ENCODE results near the gene XPO1. TPM values are rescaled to one million over a fixed set of nuclear protein-coding genes. Genes with fewer than 3 reads are reported as not detected.
"Not testable (repeated sequence)": the region's sequence is repeated elsewhere in the genome, so short reads cannot be mapped to it uniquely, and the experiment has no call there.

The XPO1 gene, protein sequence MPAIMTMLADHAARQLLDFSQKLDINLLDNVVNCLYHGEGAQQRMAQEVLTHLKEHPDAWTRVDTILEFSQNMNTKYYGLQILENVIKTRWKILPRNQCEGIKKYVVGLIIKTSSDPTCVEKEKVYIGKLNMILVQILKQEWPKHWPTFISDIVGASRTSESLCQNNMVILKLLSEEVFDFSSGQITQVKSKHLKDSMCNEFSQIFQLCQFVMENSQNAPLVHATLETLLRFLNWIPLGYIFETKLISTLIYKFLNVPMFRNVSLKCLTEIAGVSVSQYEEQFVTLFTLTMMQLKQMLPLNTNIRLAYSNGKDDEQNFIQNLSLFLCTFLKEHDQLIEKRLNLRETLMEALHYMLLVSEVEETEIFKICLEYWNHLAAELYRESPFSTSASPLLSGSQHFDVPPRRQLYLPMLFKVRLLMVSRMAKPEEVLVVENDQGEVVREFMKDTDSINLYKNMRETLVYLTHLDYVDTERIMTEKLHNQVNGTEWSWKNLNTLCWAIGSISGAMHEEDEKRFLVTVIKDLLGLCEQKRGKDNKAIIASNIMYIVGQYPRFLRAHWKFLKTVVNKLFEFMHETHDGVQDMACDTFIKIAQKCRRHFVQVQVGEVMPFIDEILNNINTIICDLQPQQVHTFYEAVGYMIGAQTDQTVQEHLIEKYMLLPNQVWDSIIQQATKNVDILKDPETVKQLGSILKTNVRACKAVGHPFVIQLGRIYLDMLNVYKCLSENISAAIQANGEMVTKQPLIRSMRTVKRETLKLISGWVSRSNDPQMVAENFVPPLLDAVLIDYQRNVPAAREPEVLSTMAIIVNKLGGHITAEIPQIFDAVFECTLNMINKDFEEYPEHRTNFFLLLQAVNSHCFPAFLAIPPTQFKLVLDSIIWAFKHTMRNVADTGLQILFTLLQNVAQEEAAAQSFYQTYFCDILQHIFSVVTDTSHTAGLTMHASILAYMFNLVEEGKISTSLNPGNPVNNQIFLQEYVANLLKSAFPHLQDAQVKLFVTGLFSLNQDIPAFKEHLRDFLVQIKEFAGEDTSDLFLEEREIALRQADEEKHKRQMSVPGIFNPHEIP (N-terminal part only)
- total RNA-seq (2014; rRNA removed; shearing (Covaris generic)), result 216 and 292 TPM in 2 replicates

DNA sequence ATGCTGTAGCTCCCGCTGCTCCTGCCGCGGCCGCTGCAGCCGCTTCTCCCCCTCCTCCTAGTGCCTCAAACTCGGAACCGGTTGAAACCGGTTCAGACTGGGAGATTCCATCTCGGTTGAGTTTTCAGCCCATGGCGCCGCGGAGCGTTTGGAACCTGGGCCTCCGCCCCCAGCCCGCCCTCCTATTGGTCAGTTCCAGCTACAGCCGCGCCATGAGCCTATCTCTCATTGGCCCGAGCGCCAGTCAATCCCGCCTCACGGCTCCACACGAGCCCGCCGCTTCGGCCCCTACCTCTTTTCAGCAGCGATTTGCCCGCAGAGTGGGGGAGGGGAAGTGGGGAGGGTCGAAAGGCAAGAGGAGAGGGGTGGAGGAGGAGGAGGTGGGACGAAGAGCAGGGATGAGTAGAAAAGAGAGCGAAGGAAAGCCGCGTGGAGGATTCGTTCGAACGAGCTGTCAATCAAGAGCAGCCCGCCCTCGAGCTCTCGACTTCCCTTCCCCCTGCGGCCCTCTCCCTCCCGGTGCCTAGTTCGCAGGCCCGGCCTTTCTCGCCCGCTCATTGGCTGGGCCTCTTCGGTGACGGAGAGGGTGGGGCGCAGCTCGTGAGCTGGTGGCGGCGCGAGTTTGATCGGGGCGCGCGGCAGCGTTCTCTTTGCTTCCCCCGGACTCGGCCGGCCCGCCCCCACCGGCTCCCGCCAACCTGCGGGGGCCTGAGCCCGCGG, at the start of gene XPO1:
XPO1 (minus strand) TSS at position 157 of the 720 bp plus-strand sequence. CDS start 4,459 bp downstream, outside the sequence.
- DNase-seq (ENCODE audit: low read depth), result peak; percentile 99

DNA sequence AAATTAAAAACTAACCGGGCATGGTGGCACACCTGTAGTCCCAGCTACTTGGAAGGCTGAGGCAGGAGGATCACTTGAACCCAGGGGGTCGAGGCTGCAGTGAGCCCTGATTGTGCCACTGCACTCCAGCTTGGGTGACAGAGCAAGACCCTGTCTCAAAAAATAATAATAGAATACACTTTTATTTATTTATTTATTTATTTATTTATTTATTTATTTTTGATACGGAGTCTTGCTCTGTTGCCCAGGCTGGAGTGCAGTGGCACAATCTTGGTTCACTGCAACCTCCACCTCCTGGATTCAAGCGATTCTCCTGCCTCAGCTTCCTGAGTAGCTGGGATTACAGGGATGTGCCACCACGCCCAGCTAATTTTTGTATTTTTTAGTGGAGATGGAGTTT, 48.8 kb upstream of the XPO1 start:
- DNase-seq (ENCODE audit: low read depth), result not testable (repeated sequence)

DNA sequence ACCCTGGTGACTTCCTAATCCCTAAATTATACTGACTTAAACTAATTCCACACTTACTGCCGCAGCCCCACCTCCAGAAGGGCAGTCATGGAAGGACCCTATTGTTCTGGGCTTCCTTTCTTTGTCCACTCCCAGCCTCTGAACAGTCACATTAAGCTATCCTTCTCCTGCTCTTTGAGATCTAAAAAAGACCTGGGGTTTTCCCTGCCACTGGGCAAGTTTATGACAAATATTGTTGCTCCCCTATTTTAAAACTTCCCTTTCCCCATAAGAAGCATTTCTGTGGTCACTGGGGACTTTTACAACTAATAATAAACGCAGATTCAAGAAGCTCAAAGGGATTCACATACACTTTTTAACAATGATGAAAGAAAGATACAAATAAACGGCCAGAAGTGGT, 47.2 kb upstream of the XPO1 start:
- DNase-seq (ENCODE audit: low read depth), result no peak

GRCh38 chr2:61584368-61584767, 46.2 kb upstream of the XPO1 start:
- DNase-seq (ENCODE audit: low read depth), result not testable (repeated sequence)

DNA sequence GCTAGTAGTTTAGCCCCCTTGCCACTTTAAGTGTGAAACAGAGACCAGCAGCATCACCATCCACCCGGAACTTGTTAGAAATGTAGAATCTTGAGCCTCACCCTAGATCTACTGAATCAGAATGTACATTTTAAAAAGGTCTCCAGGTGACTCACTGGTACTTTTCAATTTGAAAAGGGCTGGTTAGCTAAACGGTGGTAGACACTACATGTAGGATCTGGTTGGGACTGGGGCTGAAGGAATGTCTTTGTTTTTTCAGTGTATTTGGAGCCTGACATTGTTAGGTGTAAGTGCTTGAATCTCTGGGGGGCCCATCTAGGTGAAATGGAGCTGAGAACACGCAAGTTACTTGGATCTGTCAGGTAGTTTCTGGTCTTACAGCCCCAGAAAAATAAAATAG, 44.0 kb upstream of the XPO1 start:
- no peak for DNase-seq (ENCODE audit: low read depth)

DNA sequence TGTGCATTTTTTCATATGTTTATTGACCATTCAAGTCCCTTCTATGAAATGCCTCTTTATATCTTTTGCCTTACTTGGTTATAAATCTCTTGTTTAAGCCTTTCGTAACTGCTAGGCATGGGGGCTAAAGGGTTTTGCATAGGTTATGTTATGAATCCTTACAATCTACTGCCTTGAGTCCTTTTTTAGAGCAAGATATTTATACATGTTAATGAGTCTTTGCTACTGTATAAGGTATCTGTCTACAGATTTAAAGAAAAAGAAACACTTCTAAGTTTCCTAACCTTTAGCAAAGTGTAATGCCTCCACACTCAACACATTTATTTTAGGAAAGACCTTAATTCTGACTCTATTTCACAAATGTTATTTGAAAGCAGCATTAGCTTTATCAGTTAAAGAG, 43.6 kb upstream of the XPO1 start:
- no peak for DNase-seq (ENCODE audit: low read depth)

DNA sequence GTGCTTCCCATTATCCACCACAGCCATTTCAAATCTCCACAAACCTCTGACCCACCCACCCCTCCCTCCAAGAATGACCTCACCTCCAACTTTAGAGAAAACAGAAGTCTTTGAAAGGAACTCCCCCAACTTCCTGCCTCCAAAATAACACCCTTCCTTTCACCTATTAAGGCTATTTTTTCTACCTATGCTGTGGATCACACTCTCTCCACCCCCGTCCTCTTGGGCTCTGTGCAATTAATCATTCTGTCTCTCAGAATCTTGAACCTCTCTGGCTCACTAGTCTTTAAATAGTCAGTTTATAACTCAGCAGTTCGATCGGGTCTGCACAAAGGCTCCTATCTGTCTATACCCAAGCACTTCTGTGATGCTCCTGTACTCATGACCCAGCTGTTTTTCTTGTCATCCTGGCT, 37.3 kb upstream of the XPO1 start:
- DNase-seq (ENCODE audit: low read depth), result peak; percentile 4

- no peak for DNase-seq (ENCODE audit: low read depth)
Measured at GRCh38 chr2:61566566-61566965, 28.4 kb upstream of the XPO1 start.

DNA sequence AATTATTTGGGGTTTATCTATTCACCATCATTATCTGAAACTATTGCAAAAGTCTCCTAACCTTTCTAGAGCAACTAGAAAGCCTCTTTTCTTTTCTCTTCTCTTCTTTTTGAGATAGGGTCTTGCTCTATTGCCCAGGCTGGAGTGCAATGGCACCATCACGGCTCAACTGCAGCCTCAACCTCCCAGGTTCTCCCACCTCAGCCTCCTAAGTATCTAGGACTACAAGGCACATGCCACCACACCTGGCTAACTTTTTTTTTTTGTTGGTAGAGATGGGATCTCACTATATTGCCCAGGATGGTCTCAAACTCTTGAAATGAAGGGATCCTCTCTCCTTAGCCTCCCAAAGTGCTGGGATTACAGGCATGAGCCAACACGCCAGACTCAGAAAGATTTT, 24.5 kb upstream of the XPO1 start:
- no peak for DNase-seq (ENCODE audit: low read depth)

DNA sequence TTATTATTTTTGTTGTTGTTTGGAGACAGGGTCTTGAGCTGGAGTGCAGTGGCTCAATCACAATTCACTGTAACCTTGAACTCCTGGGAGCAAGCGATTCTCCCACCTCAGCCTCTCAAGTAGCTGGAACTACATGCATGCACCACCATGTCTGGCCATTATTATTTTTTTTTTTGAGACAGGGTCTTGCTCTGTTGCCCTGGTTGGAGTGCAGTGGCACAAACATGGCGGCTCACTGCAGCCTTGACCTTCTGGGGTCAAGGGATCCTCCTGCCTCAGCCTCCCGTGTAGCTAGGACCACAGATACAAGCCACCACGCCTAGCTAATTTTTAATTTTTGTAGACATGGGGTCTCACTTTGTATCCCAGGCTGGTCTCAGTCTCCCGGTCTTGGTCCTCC, 20.0 kb upstream of the XPO1 start:
- no peak for DNase-seq (ENCODE audit: low read depth)

GRCh38 chr2:61557381-61557780, 19.2 kb upstream of the XPO1 start:
- DNase-seq (ENCODE audit: low read depth), result peak; percentile 18

- no peak for DNase-seq (ENCODE audit: low read depth)
Measured at GRCh38 chr2:61554604-61555003, 16.4 kb upstream of the XPO1 start.

- DNase-seq (ENCODE audit: low read depth), result no peak
Measured at GRCh38 chr2:61550375-61551209, 12.4 kb upstream of the XPO1 start.

- DNase-seq (ENCODE audit: low read depth), result no peak
Measured at GRCh38 chr2:61549546-61549945, 11.4 kb upstream of the XPO1 start.

DNA sequence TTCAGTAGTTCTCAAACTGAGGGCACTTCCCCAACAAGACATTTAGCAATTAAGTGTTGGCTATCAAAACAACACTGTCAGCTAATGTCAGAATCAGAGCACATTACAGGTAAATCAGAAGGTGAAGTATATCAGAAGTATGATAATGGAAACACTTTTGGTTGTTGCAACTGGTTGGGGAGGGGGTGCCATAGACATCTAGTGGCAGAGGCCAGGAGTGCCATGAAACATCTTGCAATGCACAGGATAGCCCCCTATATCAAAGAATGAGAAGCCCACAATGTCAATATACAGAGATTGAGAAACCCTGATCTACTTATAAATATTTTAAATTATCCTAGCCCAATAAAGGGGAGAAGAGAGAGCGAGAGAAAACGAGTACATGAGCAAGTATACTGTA, 4.9 kb upstream of the XPO1 start:
- no peak for DNase-seq (ENCODE audit: low read depth)

DNA sequence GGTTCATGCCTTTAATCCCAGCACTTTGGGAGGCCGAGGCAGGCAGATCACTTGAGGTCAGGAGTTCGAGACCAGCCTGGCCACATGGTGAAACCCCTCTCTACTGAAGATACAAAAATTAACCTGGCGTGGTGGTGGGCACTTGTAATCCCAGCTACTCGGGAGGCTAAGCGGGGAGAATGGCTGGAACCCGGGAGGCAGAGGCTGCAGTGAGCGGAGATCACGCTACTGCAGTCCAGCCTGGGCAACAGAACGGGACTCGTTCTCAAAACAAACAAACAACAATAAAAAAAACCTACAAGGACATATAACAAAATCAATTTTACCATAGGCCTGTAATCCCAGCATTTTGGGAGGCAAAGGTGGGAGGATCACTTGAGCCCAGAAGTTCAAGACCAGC, 2.0 kb upstream of the XPO1 start:
- not testable (repeated sequence) for DNase-seq (ENCODE audit: low read depth)

GRCh38 chr2:61538920-61539520, 864 bp upstream of the XPO1 start:
- peak; percentile 44 for DNase-seq (ENCODE audit: low read depth)

- DNase-seq (ENCODE audit: low read depth), result no peak
Measured at GRCh38 chr2:61537950-61538199, 281 bp downstream of the XPO1 start.

- DNase-seq (ENCODE audit: low read depth), result peak; percentile 16
Measured at GRCh38 chr2:61537277-61537949, 743 bp downstream of the XPO1 start.

Measured in Daoy (cell line).